A549 (cell line): Measurements from ENCODE around the gene METTL27.

Experiments
- CTCF ChIP-seq: fragments of >200 bp; sonication (Bioruptor Twin); formaldehyde crosslinking; IDR thresholded peaks from 3 replicates; pipeline ENCODE4 v1.5.1; 2016
- JUNB ChIP-seq: fragments of >200 bp; sonication (Bioruptor Twin); formaldehyde crosslinking; IDR thresholded peaks from 2 replicates; pipeline ENCODE4 v1.6.1; 2016
- POLR2A ChIP-seq: IDR thresholded peaks from 2 replicates; pipeline ENCODE4 v1.6.1; 2012; ENCODE audit warnings: mild to moderate bottlenecking, low read length
- POLR2AphosphoS2 ChIP-seq: conservative IDR thresholded peaks from 2 replicates; pipeline ENCODE4 v1.6.1; 2012; ENCODE audit warnings: low read length, improper control_type of control experiment, inconsistent platforms
- SMC3 ChIP-seq: fragments of >200 bp; sonication (Bioruptor Twin); formaldehyde crosslinking; IDR thresholded peaks from 3 replicates; pipeline ENCODE4 v1.6.1; 2018; ENCODE audit warnings: inconsistent platforms
- ZNF302 ChIP-seq: fragments of 250-450 bp; sonication (Bioruptor Pico); IDR thresholded peaks from 2 replicates; pipeline ENCODE4 v1.9.0; 2021; ENCODE audit warnings: inconsistent platforms, mild to moderate bottlenecking, moderate library complexity

DNA sequence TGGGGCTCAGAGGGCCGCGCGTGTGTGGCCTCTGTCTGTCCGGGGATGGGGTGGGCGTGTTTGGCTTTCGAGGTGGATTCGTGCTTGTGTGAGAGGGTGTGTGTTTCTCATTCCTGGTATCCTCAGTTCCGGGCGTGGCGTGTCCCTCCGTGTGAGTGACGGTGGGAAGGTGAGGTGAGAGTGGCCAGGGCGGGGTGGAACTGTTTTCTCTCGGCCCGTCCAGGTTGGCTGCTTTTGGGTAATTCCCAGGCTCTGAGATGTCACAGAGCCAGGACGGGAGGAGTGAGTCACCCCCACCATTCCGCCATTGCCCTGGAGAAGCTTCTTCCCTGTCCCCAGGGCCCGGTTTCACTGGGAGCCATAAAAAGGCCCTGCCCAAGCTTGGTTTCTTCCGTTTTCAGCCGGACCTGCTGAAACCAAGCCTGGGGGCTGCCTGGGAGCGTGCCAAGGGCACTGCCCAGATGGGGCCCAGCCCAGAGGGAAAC is 32.8 kb downstream of the METTL27 start:
- TF ChIP-seq POLR2A: no peak
- no peak for TF ChIP-seq CTCF
- no peak for TF ChIP-seq ZNF302 (CRISPR knock-in tag)
- no peak for TF ChIP-seq JUNB
- TF ChIP-seq SMC3: no peak
- no peak for TF ChIP-seq POLR2AphosphoS2
